DMS79 treated with DMSO at 0.1 percent for 48 hours (cell line): ENCODE results near the gene SSX5.
"Not testable (repeated sequence)": the region's sequence is repeated elsewhere in the genome, so short reads cannot be mapped to it uniquely, and the experiment has no call there.

Source experiments
- DNase-seq: peaks from one replicate; lab custom pipeline; 2025; lab: John Stamatoyannopoulos, UW

The SSX5 gene, protein sequence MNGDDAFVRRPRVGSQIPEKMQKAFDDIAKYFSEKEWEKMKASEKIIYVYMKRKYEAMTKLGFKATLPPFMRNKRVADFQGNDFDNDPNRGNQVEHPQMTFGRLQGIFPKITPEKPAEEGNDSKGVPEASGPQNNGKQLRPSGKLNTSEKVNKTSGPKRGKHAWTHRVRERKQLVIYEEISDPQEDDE

DNA sequence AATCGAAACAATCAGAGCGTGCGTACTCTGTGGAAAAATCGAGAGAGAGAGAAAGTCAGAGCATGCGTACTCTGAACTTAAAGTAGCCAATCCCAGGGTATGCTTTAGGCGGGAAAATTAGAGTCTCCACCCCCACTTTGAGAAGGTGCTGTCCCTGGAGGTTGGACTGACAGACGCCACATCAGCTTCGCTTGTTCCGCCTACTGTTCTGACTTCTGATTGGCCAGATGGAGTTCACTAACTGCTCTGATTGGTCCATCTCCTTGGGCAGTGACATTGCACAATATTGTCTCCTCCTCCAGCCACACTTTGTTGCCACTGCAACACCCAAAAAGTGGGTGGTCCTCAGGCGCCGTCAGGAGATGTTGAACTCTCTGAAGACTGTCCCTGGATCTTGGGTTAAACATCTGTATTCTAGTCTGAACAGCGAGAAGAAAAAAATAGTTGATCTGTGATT is at the start of gene SSX5:
TSS of gene SSX5 (minus strand) at position 51 of the 457 bp plus-strand sequence. CDS start 1,437 bp downstream, outside the sequence.
- no peak for DNase-seq

- DNase-seq = not testable (repeated sequence)
Measured at GRCh38 chrX:48224196-48224595, 27.6 kb upstream of the SSX5 start.

GRCh38 chrX:48214341-48214740 is 17.7 kb upstream of the SSX5 start:
- DNase-seq = not testable (repeated sequence)

- DNase-seq = not testable (repeated sequence)
Measured at GRCh38 chrX:48190024-48190423, 6.6 kb downstream of the SSX5 start.

GRCh38 chrX:48181882-48182281 is 14.7 kb downstream of the SSX5 start:
- DNase-seq = not testable (repeated sequence)

GRCh38 chrX:48180811-48181210 is 15.8 kb downstream of the SSX5 start:
- DNase-seq = no peak

GRCh38 chrX:48179691-48180090 is 16.9 kb downstream of the SSX5 start:
- DNase-seq = no peak

GRCh38 chrX:48166322-48166721 is 30.3 kb downstream of the SSX5 start:
- DNase-seq = not testable (repeated sequence)

GRCh38 chrX:48165241-48165640 is 31.4 kb downstream of the SSX5 start:
- no peak for DNase-seq

GRCh38 chrX:48156014-48156413 is 40.6 kb downstream of the SSX5 start:
- no peak for DNase-seq

GRCh38 chrX:48154796-48155195 is 41.8 kb downstream of the SSX5 start:
- DNase-seq = no peak

DNA sequence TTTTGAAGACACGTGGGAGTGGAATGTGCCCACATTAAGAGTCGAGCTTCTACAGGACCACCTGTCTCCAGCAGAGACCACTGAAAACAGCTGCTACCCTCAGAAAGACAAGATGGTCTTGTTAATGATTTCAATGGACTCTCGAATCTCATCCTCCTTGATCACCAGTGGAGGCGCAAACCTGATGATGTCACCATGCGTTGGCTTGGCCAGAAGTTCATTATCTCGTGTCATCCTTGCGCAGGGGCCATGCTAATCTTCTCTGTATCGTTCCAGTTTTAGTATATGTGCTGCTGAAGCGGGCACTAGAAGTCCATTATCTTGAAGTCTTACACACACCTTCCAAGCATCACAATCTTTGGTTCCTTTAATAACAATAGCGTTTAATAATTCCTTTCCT is 42.8 kb downstream of the SSX5 start:
- DNase-seq = no peak

DNA sequence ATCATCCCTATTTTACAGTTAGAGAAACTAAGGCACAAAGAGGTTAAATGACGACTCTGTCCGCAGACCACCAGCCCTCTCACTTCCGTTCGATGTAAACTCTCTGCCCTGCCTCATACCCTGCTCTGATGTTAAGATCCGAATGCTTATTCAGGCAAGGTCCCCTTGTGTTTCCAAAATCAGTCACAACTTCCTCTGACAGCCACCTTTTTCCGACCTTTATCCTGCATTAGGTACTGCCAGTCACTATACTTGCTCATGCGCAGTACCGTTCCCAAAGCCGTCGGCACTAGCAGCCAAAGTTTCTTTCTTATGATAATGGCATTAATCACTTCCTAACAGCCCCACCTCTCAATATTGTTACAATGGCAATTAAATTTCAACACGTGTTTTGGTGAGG is 53.9 kb downstream of the SSX5 start:
- DNase-seq = not testable (repeated sequence)

DNA sequence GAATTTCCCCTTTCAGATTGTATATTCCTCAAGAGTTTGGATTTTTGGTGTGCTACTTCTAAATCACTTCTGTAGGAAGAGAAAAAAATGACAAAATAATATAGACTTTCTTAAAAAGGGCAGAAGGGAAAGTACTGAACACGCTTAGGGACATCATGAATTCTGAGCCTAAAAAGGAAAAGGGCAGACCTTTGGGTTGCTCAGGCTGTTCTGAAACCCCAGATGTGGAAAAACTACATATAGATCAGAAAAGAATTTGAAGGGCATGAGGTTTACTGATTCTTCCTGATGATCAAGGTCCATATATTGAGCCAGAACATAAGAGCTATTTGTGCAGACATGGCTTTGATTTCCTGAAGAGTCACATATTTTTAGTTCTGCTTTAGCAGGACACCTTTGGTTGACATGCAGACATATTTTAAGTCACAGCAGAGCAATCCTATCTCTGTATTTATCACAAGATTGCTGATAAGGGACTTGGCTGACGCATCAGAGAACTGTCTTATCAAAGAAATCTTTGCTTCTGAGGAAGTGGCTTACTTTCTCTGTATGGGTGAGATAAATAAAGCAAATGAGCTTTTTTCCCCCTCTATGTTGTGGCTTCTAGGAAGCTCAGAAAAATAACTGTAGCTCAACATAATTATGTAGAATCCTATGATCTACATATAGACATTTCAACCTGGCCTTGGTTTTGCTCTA is 54.6 kb downstream of the SSX5 start:
- DNase-seq = not testable (repeated sequence)

DNA sequence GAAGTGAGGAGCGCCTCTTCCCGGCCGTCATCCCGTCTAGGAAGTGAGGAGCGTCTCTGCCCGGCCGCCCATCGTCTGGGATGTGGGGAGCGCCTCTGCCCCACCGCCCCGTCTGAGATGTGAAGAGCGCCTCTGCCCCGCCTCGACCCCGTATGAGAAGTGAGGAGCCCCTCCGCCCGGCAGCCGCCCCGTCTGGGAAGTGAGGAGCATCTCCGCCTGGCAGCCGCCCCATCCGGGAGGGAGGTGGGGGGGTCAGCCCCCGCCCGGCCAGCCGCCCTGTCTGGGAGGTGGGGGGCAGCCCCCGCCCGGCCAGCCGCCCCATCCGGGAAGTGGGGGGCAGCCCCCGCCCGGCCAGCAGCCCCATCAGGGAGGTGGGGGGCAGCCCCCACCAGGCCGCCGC is 57.5 kb downstream of the SSX5 start:
- not testable (repeated sequence) for DNase-seq
